GM18498 (cell line): ENCODE data around the gene SLC39A9.
A peak's percentile ranks its signal among the peaks of the same experiment; 100 is the strongest.

Experiments used
- ATAC-seq: cut with Tn5 transposase; IDR thresholded peaks from one replicate; pipeline ENCODE4 v1.9.1; 2021; ENCODE audit warnings: mild to moderate bottlenecking, moderate library complexity; ENCODE audit not compliant: unreplicated experiment

SLC39A9 gene

GRCh38 chr14:69424149-69424923, 25.8 kb downstream of the SLC39A9 start:
- no peak for ATAC-seq

- no peak for ATAC-seq
Measured at GRCh38 chr14:69427596-69427995, 29.1 kb downstream of the SLC39A9 start.

- ATAC-seq, result peak; percentile 69
Measured at GRCh38 chr14:69428289-69428998, 30.0 kb downstream of the SLC39A9 start.

- no peak for ATAC-seq
Measured at GRCh38 chr14:69429643-69430042, 31.2 kb downstream of the SLC39A9 start.

- ATAC-seq, result no peak
Measured at GRCh38 chr14:69430306-69430939, 31.9 kb downstream of the SLC39A9 start.

GRCh38 chr14:69432364-69432763, 33.9 kb downstream of the SLC39A9 start:
- ATAC-seq, result no peak

- no peak for ATAC-seq
Measured at GRCh38 chr14:69439521-69440270, 41.2 kb downstream of the SLC39A9 start.

GRCh38 chr14:69441948-69442347, 43.5 kb downstream of the SLC39A9 start:
- no peak for ATAC-seq

GRCh38 chr14:69443296-69443805, 44.9 kb downstream of the SLC39A9 start:
- ATAC-seq, result no peak

- ATAC-seq, result no peak
Measured at GRCh38 chr14:69449216-69449615, 50.7 kb downstream of the SLC39A9 start.

GRCh38 chr14:69451941-69452340, 53.4 kb downstream of the SLC39A9 start:
- no peak for ATAC-seq

GRCh38 chr14:69458350-69458749, 59.9 kb downstream of the SLC39A9 start:
- ATAC-seq, result no peak

- no peak for ATAC-seq
Measured at GRCh38 chr14:69459122-69459521, 60.6 kb downstream of the SLC39A9 start.

- ATAC-seq, result no peak
Measured at GRCh38 chr14:69460093-69460701, 61.7 kb downstream of the SLC39A9 start.

GRCh38 chr14:69464379-69464778, 65.9 kb downstream of the SLC39A9 start:
- ATAC-seq, result no peak

GRCh38 chr14:69464829-69465228, 66.3 kb downstream of the SLC39A9 start:
- ATAC-seq, result no peak

- no peak for ATAC-seq
Measured at GRCh38 chr14:69468949-69469348, 70.5 kb downstream of the SLC39A9 start.

- no peak for ATAC-seq
Measured at GRCh38 chr14:69471436-69471835, 72.9 kb downstream of the SLC39A9 start.

- no peak for ATAC-seq
Measured at GRCh38 chr14:69471916-69472315, 73.4 kb downstream of the SLC39A9 start.

- no peak for ATAC-seq
Measured at GRCh38 chr14:69473260-69473659, 74.8 kb downstream of the SLC39A9 start.
